Stimulated activated CD8-positive, alpha-beta memory T cell treated with anti-CD3 and anti-CD28 coated beads, Interleukin-4, amount 100 ng/mL, for 1 hour (primary cell): ENCODE measurements around the gene CEP135.
"Not testable (repeated sequence)": the region's sequence is repeated elsewhere in the genome, so short reads cannot be mapped to it uniquely, and the experiment has no call there.

Experiments used
- DNase-seq, 2 donors: peaks; one replicate each; pipeline ENCODE4 v3.0.0-alpha.2; 2020; ENCODE audit warnings: low read depth in 2 of 2, low spot score in 1 of 2

Gene CEP135

GRCh38 chr4:56066493-56066892, 117.7 kb downstream of the CEP135 start:
- DNase-seq, result no peak

- no peak for DNase-seq
Observed at GRCh38 chr4:56067826-56068225, 119.1 kb downstream of the CEP135 start.

- DNase-seq, result not testable (repeated sequence)
Observed at GRCh38 chr4:56072730-56073129, 124.0 kb downstream of the CEP135 start.

- DNase-seq, result no peak
Observed at GRCh38 chr4:56077676-56078075, 128.9 kb downstream of the CEP135 start.

GRCh38 chr4:56078866-56079265, 130.1 kb downstream of the CEP135 start:
- no peak for DNase-seq

GRCh38 chr4:56080384-56080783, 131.6 kb downstream of the CEP135 start:
- DNase-seq, result no peak

- DNase-seq, result no peak
Observed at GRCh38 chr4:56082829-56083228, 134.1 kb downstream of the CEP135 start.
